Stimulated activated CD4-positive, alpha-beta T cell treated with anti-CD3 and anti-CD28 coated beads, Interleukin-4, amount 100 ng/mL, for 24 hours (primary cell): ENCODE measurements around the gene CASK.
"Not testable (repeated sequence)": the region's sequence is repeated elsewhere in the genome, so short reads cannot be mapped to it uniquely, and the experiment has no call there.

Experiments
- DNase-seq: peaks from one replicate; pipeline ENCODE4 v3.0.0-alpha.2; 2020

CASK gene

DNA sequence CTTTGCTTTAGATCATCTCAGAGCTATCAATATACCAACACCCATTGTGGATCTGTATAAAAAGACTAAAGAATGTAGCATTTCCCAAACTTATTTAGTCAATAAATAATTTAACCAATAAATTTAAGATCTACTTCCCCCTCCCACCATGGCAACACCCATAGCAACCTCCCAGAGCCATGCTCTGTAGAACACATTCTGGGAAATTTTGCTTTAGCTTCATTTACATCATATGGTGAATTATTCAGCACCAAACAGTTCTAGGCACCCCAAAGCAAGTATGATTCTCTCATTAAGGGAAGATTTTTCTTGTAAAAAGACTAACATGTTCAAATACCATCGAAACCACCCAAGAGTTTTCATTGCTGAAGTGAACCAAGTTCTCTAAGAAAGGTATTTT, 315.1 kb downstream of the CASK start:
- no peak for DNase-seq

DNA sequence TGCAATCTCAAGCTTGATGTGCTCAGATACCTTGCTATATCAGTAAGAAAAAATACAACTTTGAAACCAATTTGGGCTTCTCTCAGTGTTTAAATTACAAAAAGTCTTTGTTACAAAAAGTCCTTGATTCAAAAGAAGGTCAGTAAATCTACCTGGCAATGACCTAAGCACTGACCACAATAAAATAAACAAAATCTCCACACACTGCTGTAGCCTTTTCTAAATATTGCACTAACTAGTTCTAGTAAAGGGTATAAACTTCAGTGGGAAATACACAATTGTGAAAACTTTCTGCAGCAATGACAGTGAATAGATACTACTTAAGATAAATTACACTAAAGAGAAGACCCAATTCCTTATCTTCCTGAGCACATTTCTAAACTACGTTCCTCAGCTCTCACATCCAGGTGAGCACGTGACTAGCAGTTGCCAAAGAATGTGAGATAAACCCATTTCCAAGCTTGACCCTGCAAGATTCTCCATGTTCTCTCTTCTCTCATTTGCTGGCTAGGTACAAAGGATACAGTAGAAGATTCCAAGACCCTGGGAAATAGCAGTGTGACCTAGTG, 316.0 kb downstream of the CASK start:
- no peak for DNase-seq

DNA sequence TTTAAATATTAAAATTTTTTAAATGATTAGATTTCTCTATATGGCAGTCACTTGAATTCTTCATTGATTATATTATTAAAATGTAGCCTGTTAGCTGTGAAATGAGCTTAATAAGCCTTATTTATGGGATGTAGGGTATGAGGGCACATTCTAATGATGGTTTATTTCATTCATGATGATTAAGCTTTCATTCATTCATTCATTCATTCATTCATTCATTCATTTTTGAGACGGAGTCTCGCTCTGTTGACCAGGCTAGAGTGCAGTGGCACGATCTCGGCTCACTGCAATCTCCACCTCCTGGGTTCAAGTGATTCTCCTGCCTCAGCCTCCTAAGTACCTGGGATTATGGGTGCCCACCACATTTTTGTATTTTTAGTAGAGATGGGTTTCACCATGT, 317.3 kb downstream of the CASK start:
- not testable (repeated sequence) for DNase-seq

DNA sequence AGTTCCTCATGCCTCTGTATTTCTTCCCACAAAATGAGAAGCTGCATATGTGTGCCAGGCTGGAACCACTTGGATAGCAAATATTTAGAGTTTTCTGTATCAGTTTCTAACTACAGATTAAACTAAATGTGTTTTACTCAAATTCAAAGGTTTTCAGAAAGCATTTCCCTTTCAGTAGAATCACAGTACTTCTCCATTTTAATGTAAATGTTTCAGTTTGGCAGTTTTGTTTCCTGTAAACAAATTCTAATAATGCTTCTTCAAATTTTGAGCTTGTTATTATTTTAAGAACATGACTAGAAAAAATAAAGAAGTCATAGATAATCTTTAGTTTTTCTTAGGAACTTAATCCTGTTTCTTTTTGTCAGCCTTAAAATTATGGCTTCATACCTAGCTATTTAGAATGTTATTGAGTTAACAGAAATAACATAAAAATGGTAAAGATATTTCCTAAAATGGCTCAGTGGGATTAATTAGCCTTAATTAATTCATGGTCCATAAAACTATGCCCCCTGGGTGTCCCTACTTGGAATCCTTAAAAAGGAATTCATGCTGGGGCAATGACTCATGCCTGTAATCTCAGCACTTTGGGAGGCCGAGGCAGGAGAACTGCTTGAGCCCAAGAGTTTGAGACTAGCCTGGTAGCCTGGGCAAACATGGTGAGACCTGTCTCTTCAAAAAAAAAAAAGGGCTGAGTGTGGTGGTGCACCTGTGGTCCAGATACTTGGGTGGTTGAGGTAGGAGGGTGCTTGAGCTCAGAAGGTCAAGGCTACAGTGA, 318.4 kb downstream of the CASK start:
- DNase-seq, result no peak

DNA sequence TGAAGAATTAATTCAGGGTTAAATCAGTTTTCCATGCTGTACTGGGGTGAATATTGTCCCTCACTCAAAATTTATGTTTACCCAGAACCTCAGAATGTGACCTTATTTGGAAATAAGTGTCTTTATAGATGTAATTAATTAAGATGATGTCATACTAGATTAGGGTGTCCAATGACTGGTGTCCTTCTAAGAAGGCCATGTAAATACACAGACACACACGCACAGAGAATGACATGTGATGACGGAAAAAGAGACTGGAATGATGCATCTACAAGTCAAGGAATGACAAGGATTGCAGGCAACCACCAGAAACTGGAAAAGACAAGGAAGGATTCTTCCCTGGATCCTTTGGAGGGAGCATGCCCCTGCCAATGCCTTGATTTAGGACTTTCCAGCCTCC, 319.2 kb downstream of the CASK start:
- DNase-seq, result no peak

DNA sequence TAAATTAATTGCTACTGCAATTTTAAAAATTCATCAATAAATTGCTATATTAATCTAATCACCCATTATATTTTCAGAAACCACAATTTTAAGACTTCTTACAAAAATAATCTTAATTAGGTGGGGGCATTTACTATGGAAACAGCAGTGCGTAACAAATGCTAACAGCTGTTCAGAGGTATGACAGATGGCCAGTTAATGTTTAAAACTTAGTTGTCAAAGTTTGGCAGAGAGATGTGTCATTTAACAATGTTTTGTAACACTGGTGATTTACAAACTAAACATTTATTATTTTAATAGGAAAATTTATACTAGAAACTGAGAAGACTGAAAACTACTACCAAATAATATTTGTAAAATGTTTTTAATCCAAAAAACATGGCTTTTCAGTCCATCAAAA, 319.8 kb downstream of the CASK start:
- DNase-seq, result no peak

DNA sequence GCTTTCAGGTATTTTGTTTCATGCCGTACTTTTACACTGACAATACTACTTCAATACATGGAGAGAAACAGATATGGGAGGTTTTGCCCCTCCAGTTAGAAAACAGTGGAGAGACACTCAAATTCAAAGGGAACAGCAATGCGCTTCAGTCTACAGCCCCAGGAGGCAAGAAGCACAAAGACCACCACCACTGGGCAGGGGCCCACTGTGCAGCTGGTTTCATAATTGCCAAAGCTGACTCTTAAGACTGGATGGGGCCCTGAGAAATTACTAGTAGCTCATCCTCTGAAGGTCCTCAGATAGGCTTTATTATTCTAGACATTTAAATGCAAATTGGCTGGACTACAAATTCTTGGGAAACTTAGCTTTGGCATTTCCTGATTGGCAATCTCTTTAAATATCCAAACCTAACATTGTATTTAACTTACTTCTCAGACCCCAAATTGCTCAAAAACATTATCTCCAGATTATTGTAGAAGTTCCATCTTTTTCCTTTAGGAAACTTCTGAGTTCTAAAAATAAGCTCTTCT, 320.5 kb downstream of the CASK start:
- DNase-seq, result no peak

DNA sequence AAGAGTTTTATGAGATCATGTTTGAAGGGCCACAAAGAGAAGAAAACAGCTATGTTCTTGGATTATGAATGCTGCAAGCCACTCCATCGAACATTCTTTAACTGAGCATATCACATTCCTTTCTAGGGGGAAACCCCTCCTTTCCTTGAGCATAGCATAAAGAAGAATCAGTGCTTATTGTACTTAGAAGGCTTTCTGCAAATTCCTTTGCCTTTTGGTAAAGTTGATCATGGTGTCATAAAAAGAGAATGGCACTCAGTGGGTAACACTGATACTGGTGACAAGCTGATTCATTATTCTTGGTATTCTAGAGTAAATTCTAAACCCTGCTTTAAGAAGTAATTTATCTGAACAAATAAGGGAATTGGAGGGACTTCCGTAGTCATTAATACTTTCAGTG, 323.1 kb downstream of the CASK start:
- no peak for DNase-seq

DNA sequence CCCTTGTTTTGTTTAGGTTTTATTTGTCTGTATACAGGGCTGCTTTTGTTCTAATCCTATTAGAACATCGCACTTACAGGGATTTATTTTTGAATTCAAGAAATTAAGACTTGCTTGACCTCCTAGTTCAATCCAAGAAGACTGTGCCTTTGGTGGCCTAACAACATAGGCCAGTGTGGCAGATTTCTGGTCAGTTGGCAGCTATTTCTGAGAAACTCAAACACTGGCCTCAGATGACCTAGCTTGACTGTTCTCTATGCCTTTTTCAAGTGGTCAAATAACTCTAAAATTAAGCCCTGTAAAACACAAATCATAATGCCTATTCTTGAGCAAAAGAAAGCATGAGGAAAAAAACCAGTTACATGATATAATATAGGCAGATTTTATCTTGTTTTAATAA, 323.8 kb downstream of the CASK start:
- no peak for DNase-seq

DNA sequence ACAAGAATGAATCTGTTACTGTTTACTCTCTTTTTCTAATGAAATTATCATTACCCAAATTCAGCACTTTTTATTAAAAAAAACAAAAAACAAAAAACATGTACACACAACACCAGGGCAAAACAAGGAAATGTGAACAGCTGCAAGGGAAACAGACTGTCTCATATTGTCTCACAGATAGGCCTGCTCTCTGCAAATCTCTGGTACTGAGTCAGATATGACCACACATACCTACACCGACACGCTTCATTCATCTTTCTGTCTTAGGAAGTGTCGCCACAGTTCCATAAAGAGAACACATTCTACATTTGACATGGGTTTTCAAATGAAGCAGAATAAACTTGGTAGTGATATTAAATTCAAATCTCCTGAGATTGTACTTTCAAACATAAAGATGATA, 326.8 kb downstream of the CASK start:
- DNase-seq, result no peak

DNA sequence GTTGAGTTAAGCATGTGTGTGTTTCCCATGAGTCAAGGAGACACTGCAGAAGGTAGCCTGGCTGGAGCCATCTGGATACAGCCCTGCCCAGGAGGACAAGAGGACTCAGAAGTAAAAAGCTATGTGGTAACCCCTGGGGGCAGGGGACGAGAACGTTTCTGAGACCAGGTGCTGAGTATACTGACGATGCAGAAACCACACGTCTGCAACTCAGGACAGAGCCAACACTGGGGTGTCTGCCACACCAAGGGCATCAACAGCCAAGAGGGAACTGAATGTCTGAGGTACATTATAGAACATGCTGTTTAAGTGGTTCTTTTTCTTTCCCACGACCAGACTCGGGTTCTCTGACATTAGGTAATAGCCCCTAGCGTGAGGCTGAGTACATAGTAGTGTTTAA, 328.7 kb downstream of the CASK start:
- no peak for DNase-seq

DNA sequence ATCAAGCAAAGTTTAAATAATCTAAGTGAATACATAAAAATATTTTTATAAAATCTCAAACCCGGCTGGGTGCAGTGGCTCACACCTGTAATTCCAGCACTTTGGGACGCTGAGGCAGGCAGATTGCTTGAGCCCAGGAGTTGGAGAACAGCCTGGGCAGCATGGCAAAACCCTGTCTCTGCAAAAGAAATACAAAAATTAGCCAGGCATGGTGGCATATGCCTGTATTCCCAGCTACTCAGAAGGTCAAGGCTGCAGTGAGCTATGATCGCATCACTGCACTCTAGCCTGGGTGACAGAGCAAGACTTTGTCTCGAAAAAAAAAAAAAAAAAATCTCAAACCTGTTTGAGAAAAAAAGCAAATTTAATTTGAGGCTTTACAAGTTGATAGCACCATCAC, 331.4 kb downstream of the CASK start:
- no peak for DNase-seq

DNA sequence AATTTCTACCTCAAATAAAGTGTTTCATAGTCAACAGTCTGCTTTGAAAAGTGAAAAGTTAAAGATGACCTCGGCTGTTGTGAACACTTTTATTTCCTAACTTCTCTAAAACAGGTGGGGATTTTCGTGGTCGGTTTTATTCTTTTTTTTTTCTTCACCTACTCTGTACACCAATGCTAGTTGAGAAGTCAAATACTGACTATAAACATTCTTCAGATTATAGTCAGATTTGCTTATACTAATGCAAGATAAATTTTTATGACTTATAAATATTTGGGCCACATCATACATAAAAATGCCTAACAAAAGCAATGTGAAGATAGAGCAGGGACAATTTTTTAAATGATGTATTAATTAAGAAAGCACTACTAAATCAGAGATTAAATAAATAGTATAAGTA, 332.7 kb downstream of the CASK start:
- no peak for DNase-seq

DNA sequence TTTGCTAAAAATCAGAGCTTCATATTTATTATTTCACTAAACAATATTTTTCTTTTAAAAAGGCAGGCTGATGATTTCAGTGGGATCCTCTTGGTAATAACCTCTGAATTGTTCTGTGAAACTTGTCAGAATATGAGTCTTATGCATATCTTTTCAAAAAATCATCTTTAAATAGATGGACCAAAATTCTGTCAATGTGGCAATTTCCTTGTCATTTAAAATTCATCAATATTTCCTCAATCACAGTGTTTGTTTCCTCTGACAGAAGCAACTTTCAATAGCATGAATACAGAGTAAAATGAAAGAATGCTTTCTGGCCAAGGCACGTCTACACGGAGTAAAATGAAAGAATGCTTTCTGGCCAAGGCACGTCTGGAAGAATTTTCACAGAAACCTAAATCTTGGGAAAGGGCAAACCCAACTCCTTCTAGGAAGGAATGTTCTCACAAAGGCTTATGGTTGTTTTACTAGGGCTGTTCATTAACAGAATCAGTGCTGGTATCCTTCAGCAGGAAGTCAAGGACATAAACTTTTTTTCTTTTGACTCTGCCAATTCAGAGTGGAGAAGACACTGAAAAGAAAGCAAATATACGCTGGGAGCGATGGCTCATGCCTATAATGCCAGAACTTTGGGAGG, 333.6 kb downstream of the CASK start:
- DNase-seq, result no peak

DNA sequence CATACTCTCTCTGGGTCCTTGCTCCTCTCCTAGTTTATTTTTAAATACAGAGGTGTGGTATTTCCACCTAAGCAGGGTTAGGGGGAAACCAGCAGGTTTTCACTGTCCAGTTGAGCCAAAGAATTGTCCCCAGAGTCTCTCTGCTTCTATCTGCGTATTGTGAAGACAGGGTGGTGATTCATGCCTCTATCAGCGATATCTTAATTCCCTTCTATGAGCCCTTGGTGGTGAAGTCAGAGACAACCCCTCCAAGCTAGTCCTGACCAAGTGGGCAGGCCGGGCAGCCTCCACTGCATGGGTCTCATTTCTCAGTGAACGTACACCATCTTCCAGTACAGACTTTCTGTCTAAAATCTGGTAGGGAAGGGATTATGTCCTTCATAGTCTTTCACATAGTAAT, 335.1 kb downstream of the CASK start:
- DNase-seq, result no peak

DNA sequence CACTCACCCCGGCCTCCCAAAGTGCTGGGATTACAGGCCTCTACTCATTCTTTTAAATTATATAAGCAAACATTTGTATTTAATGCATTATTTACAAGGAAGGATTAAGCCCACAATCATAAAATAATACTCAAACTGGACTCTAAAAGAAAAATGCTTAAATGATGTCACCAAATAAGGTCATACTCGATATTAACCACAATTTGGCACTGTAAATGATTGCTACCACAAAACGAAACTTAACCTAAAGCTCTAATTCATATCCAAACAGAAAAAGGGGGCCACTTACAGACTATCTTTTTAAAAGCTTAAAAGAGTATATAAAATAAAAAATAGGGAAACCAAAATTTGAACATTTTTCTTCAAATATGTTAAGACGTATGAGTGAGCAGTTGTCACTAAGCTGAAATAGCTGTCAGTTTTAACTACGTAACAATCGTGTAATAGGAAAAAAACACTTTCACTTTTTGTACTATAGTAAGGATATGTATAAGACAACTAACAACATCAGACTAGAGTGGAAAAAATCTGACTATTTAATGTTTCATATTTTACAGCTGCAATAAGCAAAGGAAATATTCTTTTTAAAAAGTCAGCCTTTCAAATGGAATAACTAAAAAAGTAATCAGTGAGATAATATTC, 342.8 kb downstream of the CASK start:
- DNase-seq, result no peak

DNA sequence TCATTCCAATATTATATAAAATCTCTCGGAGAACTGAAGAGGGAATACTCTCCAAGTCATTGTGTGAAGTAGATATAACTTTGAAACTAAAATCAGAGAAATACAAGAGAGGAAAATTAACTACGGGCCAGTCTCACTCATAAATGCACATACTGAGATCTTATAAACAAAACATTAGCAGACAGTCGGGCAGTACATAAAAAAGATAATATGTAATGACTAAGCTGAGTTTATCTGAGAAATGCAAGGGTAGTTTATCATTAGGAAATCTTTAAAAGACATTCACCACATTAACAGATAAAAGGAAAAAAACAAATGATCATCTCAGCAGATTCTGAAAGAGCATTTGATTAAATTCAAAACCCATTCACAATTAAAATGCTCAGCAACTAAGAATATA, 359.5 kb downstream of the CASK start:
- no peak for DNase-seq

DNA sequence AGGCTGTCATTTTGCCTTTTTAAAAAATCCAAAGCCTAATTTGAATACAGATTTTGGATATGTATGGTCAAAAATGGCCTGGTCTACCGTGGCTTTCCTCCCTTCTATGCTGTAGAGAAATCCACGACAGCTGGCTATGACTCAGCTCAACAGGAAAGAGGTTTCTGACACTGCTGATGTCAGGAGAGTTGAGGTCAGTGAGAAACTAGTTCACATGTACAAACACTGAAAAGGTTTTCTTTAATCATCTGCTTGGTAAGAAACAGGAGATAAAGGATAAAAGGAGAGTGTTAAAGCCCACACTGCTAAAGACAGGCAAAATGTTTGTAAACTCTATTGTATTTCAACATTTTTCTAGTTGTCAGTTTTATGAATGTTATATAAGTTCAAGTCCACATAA, 362.3 kb downstream of the CASK start:
- DNase-seq, result peak; percentile 35

DNA sequence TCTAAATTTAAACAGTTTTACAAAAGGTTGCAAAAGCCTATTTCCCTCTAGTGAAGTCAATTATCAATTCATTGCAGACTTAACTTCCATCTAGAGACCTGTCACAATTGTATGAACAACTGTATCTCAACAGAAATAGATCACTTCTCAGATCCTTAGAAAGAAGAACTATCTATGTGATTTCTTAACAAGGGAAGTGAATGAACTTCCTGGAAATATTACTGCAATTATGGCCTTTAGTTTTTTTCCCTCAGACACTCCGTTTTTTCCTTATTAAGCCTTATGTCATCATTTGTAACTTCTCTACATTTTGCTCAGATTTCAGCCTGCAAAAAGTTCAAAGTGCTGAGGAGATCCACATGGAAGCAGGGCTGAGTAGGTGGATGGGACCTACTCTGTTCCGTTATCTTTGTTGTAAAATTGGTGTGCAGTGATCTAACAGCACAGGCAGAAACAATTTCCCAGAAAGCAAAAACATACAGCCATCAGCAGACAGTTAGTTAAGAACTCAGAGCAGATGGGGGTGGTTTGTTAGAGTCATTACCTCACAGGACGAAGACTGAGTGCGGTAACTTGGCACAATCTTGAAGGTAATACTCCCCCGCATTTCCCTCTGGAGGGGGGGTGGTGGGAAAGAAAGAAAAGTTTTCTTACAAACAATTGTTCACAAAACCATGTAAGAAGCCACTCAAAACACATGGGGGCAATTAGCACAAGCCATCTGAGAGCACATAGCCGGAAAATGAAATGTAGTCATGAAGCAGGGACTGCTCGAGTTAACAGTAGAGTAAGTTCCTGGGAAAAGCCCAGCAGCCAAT, 363.9 kb downstream of the CASK start:
- peak; percentile 15 for DNase-seq

DNA sequence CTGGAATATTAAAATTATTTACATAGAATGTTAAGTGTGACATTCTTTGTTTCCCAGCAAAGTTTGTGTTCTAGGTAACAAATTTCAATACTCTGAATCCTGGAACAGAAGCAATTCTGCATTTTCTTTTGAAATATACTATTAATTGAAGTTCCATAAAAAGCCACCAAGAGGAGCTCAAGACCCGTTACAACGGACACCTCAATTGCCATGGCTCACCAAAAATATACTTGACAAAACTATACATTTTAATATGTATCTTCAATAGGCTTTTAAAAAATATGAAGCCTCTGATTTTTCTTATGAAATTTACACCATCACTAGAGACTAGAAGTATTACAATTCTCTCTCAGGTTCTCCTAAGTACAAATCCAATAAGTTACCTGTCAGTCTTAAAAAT, 364.8 kb downstream of the CASK start:
- no peak for DNase-seq

DNA sequence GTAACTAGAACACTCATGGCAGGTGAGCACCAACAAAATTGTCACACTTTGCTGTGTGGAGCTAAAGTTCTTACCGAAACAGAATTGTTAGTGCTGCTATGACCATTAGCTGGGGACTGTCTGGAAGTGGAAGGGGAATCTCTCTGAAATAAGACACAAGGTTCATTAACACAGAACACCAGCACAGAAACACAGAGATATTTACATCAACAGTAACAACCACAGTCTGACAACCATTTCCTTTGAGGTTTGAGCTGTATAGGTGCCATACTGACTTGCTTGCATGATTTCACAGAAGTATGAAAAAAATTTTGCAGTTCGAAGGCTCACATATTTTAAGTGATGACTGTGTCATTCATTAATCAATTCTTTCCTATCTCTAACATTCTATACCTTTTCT, 366.4 kb downstream of the CASK start:
- DNase-seq, result no peak

DNA sequence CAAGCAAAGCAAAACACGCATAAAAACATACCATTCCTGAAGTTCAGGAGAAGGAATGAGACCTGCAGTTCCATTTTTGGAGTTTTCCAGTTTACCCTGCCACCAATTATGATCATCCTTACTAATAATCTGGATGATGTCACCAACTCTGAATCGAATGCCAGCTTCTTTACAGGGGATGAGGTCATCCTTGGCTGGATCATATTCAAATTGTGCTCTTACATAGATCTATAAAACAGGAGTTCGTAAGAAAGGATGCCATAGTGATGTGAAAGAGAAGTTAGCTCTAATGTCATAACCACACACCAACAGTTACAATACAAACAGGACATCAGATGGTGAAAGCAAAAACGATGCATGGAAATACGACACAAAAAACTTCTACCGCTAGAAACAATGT, 369.7 kb downstream of the CASK start:
- no peak for DNase-seq

DNA sequence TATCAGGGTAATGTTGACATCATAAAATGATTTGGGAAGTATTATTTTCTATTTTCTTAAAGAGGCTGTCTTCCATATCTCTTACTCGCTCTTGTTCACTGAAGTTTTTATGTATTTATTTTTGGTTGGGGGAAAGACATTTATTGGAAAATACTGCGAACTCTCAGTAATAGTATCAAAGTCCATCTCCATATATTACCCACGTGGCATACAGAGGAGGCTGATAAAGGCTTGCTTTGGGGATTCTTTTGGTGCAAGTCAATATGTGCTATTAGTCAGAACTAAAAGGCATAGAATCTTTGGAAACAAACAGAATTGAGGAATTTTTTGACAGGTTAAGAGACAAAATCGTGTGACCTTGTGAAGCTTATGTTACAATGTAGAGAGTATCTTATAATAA, 374.9 kb downstream of the CASK start:
- no peak for DNase-seq
